DOHH2 (cell line): Measurements from ENCODE around the gene KDM7A.

Experiments
- CTCF ChIP-seq: fragments of 200-600 bp; sonication (generic); IDR thresholded peaks from one replicate; pipeline ENCODE4 v1.5.1; 2014; ENCODE audit warnings: antibody characterized with exemption, mild to moderate bottlenecking, low read depth, low read length; ENCODE audit not compliant: poor library complexity, severe bottlenecking
- EZH2phosphoT487 ChIP-seq: fragments of 200-600 bp; sonication (generic); IDR thresholded peaks from 2 replicates; pipeline ENCODE4 v1.6.1; 2017; ENCODE audit warnings: borderline replicate concordance, mild to moderate bottlenecking, antibody characterized with exemption, low read length, moderate library complexity, mixed read lengths

- TF ChIP-seq CTCF (no peak), EZH2phosphoT487 (no peak)
Observed at GRCh38 chr7:140146574-140146973, 30.2 kb downstream of the KDM7A start.
